ENCODE measurements around the gene UAP1L1.
A peak's percentile ranks its signal among the peaks of the same experiment; 100 is the strongest.

DNA sequence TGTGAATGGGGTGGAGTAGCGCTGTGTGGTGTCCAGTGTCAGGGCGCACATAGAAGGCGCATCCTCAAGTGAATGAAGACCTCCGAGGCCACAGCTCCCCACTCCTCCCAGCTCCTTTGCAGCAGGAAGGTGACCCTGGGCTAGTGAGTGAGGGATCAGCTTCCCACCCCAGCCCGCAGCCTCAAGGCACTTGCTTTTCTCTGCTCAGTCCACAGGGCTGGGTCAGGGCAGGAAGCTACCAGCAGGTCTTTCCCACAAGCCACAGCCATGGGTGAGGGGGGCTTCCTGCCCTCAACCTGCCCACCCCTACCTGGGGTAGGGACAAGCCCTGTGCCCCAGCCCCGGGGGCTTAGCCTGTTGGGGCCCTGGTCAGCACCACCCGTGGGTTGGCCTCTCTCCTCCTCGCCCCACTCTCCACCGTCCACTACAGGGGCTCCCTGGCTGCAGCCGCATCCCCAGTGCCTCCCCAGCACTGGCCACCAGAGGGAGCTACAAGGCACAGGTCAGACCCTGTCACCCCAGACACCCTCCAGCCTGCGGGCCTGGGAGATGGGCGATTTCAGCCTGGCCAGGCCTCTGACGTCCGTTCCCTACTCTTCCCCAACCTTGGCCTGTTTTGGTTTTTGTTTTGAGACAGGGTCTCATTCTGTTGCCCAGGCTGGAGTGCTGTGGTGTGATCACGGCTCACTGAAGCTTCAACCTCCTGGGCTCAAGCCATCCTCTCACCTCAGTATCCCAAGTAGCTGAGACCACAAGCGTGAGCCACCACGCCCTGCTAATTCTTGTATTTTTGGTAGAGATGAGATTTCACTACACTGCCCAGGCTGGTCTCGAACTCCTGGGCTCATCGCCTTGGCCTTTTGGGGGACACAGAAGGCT, 48.0 kb upstream of the UAP1L1 start:
- TF ChIP-seq POLR2A (IDR thresholded peaks at IDR 0.05): no peak
- TF ChIP-seq, protein P1, sequence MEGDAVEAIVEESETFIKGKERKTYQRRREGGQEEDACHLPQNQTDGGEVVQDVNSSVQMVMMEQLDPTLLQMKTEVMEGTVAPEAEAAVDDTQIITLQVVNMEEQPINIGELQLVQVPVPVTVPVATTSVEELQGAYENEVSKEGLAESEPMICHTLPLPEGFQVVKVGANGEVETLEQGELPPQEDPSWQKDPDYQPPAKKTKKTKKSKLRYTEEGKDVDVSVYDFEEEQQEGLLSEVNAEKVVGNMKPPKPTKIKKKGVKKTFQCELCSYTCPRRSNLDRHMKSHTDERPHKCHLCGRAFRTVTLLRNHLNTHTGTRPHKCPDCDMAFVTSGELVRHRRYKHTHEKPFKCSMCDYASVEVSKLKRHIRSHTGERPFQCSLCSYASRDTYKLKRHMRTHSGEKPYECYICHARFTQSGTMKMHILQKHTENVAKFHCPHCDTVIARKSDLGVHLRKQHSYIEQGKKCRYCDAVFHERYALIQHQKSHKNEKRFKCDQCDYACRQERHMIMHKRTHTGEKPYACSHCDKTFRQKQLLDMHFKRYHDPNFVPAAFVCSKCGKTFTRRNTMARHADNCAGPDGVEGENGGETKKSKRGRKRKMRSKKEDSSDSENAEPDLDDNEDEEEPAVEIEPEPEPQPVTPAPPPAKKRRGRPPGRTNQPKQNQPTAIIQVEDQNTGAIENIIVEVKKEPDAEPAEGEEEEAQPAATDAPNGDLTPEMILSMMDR (IDR thresholded peaks at IDR 0.05): peak; percentile 74 to 96 (median 90)
